DND-41 (cell line): Measurements from ENCODE around the gene LGR6.

Experiments used
- ATAC-seq: fragments of 200-7000 bp; cut with Tn5 transposase; 3 replicates; pipeline ENCODE4 v1.9.1; 2021; ENCODE audit warnings: low read depth; ENCODE audit not compliant: insufficient read depth
- DNase-seq: peaks from one replicate; pipeline ENCODE4 v3.0.0-alpha.2; 2020
- H2AFZ ChIP-seq: 2 replicates; pipeline ENCODE4 v1.6.0; 2012; ENCODE audit warnings: low read depth, low read length
- H3K27ac ChIP-seq: 2 replicates; pipeline ENCODE4 v1.5.1; 2012; ENCODE audit warnings: low read length, inconsistent platforms
- H3K27me3 ChIP-seq: fragments of 200-600 bp; sonication (generic); 2 replicates; pipeline ENCODE4 v1.6.0; 2012; ENCODE audit warnings: low read length, mild to moderate bottlenecking, inconsistent platforms; ENCODE audit not compliant: insufficient read depth, poor library complexity
- H3K36me3 ChIP-seq: 2 replicates; pipeline ENCODE4 v1.5.1; 2012; ENCODE audit warnings: low read length, inconsistent platforms; ENCODE audit not compliant: insufficient read depth
- H3K4me1 ChIP-seq: 2 replicates; pipeline ENCODE4 v1.5.1; 2012; ENCODE audit warnings: mild to moderate bottlenecking, low read length; ENCODE audit not compliant: insufficient read depth
- H3K4me2 ChIP-seq: 2 replicates; pipeline ENCODE4 v1.6.0; 2012; ENCODE audit warnings: mild to moderate bottlenecking, moderate library complexity, low read length, inconsistent platforms; ENCODE audit not compliant: insufficient read depth
- H3K4me3 ChIP-seq, 2 experiments: fragments of 200-600 bp in 1 of 2; shearing (Covaris generic) in 1 of 2; 2 replicates each; pipeline ENCODE4 v1.5.1; 2012 to 2016; ENCODE audit warnings: inconsistent platforms in 2 of 2, low read length in 2 of 2, mild to moderate bottlenecking in 2 of 2, low read depth in 1 of 2, moderate library complexity in 1 of 2
- H3K79me2 ChIP-seq: 2 replicates; pipeline ENCODE4 v1.6.0; 2012; ENCODE audit warnings: low read length, inconsistent platforms; ENCODE audit not compliant: insufficient read depth
- H3K9ac ChIP-seq: 2 replicates; pipeline ENCODE4 v1.6.0; 2012; ENCODE audit warnings: low read depth, mild to moderate bottlenecking, inconsistent platforms, low read length, moderate library complexity
- H3K9me3 ChIP-seq: 2 replicates; pipeline ENCODE4 v1.5.1; 2012; ENCODE audit warnings: low read length, moderate library complexity, mild to moderate bottlenecking, inconsistent platforms; ENCODE audit not compliant: insufficient read depth, severe bottlenecking
- H4K20me1 ChIP-seq: 2 replicates; pipeline ENCODE4 v1.6.0; 2012; ENCODE audit warnings: low read length; ENCODE audit not compliant: insufficient read depth
- EZH2 ChIP-seq: IDR thresholded peaks from 3 replicates; pipeline ENCODE4 v1.6.1; 2012; ENCODE audit warnings: borderline replicate concordance, low read depth, mild to moderate bottlenecking, moderate library complexity, low read length, inconsistent platforms; ENCODE audit not compliant: severe bottlenecking
- TF ChIP-seq, protein P1 (sequence below): IDR thresholded peaks from 2 replicates; pipeline ENCODE4 v1.5.1; 2012; ENCODE audit warnings: borderline replicate concordance, low read length, moderate library complexity, mild to moderate bottlenecking; ENCODE audit not compliant: poor library complexity, severe bottlenecking; ENCODE audit errors: extremely low read depth

LGR6 gene

DNA sequence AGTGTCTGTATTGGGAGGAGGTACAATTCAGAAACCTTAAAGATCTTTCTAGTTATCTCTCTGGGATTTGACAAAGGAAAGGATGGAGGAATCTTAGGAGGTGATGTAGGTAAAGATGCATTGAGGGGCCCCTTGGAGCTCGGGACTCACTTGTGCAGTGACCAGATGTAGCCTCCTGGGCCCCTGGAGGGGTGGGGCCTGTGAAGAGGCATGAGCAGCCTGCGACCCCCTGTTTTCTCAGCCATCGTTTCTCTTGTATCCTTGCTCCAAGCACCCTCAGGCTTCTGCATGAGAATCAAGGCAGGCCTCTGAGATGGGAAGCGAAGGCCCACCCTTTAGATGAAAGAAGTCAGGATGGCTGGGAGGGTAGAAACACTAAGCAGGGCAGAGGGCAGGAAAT is 39.6 kb downstream of the LGR6 start:
- Histone ChIP-seq H2AFZ (no peak overlapping the region), H3K9me3 (no peaks in the 10 kb centered on the region), H3K36me3 (no peaks in the 10 kb centered on the region), H3K9ac (no peak overlapping the region), H3K4me1 (no peaks in the 10 kb centered on the region), H3K4me2 (no peak overlapping the region), H3K4me3 (no peak overlapping the region), H3K27ac (no peak overlapping the region), H3K79me2 (no peaks in the 10 kb centered on the region), H4K20me1 (peaks cover 6% of the 10 kb centered on the region), H3K27me3 (peaks cover 25% of the 10 kb centered on the region)
- ATAC-seq (no peak), DNase-seq (no peak)
- no peak for TF ChIP-seq EZH2
- TF ChIP-seq, protein P1, sequence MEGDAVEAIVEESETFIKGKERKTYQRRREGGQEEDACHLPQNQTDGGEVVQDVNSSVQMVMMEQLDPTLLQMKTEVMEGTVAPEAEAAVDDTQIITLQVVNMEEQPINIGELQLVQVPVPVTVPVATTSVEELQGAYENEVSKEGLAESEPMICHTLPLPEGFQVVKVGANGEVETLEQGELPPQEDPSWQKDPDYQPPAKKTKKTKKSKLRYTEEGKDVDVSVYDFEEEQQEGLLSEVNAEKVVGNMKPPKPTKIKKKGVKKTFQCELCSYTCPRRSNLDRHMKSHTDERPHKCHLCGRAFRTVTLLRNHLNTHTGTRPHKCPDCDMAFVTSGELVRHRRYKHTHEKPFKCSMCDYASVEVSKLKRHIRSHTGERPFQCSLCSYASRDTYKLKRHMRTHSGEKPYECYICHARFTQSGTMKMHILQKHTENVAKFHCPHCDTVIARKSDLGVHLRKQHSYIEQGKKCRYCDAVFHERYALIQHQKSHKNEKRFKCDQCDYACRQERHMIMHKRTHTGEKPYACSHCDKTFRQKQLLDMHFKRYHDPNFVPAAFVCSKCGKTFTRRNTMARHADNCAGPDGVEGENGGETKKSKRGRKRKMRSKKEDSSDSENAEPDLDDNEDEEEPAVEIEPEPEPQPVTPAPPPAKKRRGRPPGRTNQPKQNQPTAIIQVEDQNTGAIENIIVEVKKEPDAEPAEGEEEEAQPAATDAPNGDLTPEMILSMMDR = no peak

DNA sequence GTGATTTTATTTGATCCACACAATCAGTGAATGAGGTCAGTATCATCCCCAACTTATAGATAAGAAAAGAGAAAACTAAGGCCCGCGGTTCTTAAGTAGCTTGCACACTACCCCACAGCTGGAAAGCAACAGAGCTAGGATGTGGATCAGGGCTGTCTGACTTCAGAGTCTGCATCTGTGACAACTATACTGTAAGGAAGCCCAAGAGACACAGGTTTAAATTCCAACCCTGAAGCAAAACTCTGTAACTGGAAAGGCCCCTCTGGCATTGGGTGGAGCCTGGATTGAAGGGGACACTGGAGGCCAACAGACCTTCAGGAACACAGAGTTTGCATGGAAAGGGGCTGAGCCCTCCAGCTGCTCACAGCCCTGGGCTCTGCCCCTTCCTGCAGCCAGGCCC is 40.2 kb downstream of the LGR6 start:
- H3K4me2 ChIP-seq = no peak overlapping the region
- H3K27ac ChIP-seq = no peak overlapping the region
- H3K79me2 ChIP-seq = no peaks in the 10 kb centered on the region
- H2AFZ ChIP-seq = no peak overlapping the region
- H3K9me3 ChIP-seq = no peaks in the 10 kb centered on the region
- no peak for TF ChIP-seq EZH2
- TF ChIP-seq, protein P1 = no peak
- DNase-seq (no peak), ATAC-seq (no peak)
- H4K20me1 ChIP-seq = peaks cover 6% of the 10 kb centered on the region
- H3K36me3 ChIP-seq = no peaks in the 10 kb centered on the region
- H3K4me3 ChIP-seq = no peak overlapping the region
- H3K27me3 ChIP-seq = peaks cover 18% of the 10 kb centered on the region
- H3K9ac ChIP-seq = no peak overlapping the region
- H3K4me1 ChIP-seq = no peaks in the 10 kb centered on the region

DNA sequence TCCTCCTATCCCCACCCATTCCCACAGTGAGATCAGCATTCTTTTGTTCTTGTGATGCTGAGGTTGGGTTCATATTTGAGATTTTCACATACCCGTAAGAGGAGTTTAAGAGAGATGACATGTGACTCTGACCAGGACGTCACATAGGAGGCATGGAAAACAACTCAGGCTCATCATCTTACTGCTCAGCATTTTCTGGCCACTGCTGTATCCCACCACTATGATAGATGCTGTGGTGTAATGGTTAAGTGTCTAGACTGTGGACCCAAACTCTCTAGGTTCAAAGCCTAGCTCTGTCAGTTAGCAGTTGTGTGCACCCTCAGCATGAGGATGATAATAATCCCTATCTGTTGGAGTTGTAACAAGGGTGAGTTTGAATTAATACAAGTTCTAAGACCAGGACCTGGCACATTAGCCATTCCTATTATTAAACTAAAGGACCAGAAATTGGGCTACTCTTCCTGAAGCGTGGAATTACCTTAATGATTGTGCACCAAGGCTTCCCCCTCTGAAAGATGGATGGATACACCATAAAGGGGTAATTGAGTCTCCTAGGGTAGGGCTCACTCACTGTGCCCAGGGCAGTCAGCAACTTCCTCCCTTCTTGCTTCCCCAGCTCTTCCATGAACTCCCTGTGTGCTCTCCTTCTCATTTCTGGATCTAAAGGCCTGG is 40.9 kb downstream of the LGR6 start:
- H3K4me1 ChIP-seq = no peaks in the 10 kb centered on the region
- H3K4me2 ChIP-seq = no peak overlapping the region
- no peaks in the 10 kb centered on the region for H3K36me3 ChIP-seq
- H3K79me2 ChIP-seq = no peaks in the 10 kb centered on the region
- no peak overlapping the region for H3K4me3 ChIP-seq
- TF ChIP-seq EZH2 = no peak
- TF ChIP-seq, protein P1 = no peak
- DNase-seq (no peak), ATAC-seq (no peak)
- peaks cover 6% of the 10 kb centered on the region for H4K20me1 ChIP-seq
- H2AFZ ChIP-seq = no peak overlapping the region
- H3K27me3 ChIP-seq = peaks cover 13% of the 10 kb centered on the region
- H3K9me3 ChIP-seq = no peaks in the 10 kb centered on the region
- no peak overlapping the region for H3K27ac ChIP-seq
- no peak overlapping the region for H3K9ac ChIP-seq
